GM13977 (cell line): ENCODE results near the gene UNK.

ENCODE experiments used
- DNase-seq: peaks from one replicate; pipeline ENCODE4 v3.0.0; 2012; ENCODE audit warnings: low spot score
- CTCF ChIP-seq: IDR thresholded peaks from 2 replicates; pipeline ENCODE4 v1.5.1; 2012; ENCODE audit warnings: mild to moderate bottlenecking, control low read depth; ENCODE audit not compliant: insufficient read depth; ENCODE audit errors: extremely low read depth, missing control alignments
- in situ Hi-C: fragments of 300-500 bp; cut with MboI; formaldehyde crosslinking; loops from one replicate; pipeline ENCODE4 v1.12.0; 2022; ENCODE audit warnings: low sequenced_read_pairs, low pct_unique_long_range_greater_than_20kb, mixed read lengths, inconsistent platforms; ENCODE audit not compliant: unreplicated experiment

The UNK gene

DNA sequence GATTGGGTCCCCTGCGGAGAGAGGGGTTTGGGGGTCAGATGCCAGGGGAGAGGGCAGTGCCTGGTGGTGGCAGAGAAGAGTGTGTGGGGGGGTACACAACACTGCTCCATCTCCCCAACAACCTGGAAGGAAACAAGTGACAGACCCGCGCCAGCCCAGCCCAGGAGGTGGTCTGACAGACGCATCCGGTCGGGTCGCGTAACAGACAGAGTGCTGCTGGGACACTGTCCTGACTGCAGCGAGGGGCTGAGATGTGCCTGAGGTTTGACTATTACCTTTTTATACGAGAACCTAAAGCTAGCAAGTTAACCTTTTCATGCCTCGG is 43.4 kb downstream of the UNK start:
- in situ Hi-C loops = no loop called here
- no peak for TF ChIP-seq CTCF
- no peak for DNase-seq

GRCh38 chr17:75828741-75829140 is 44.1 kb downstream of the UNK start:
- in situ Hi-C loops = no loop called here
- no peak for DNase-seq
- TF ChIP-seq CTCF = no peak

GRCh38 chr17:75829747-75830146 is 45.1 kb downstream of the UNK start:
- no peak for TF ChIP-seq CTCF
- in situ Hi-C loops = no loop called here

GRCh38 chr17:75830164-75831031 is 45.8 kb downstream of the UNK start:
- peak; percentile 60 for TF ChIP-seq CTCF
- DNase-seq = peak; percentile 61
- in situ Hi-C loops = no loop called here

More at GRCh38 chr17:75829747-75830146, 45.1 kb downstream of the UNK start:
- DNase-seq = peak; percentile 23

GRCh38 chr17:75831032-75831571 is 46.5 kb downstream of the UNK start:
- in situ Hi-C loops = no loop called here
- DNase-seq = no peak
- TF ChIP-seq CTCF = no peak

- in situ Hi-C loops = no loop called here
- TF ChIP-seq CTCF = no peak
- DNase-seq = peak; percentile 52
Observed at GRCh38 chr17:75832164-75832651, 47.6 kb downstream of the UNK start.
